ENCODE results near the gene CDC45.

The CDC45 gene

GRCh38 chr22:19471572-19471971, 8.1 kb upstream of the CDC45 start:
- no peak for DNase-seq

- no peak for DNase-seq
These were observed 7.5 kb upstream of the CDC45 start for GRCh38 chr22:19472233-19472632.

GRCh38 chr22:19473578-19473977, 6.1 kb upstream of the CDC45 start:
- no peak for DNase-seq

- no peak for DNase-seq
These were observed 3.7 kb upstream of the CDC45 start for GRCh38 chr22:19476023-19476422.

- DNase-seq, result no peak
These were observed 2.2 kb upstream of the CDC45 start for GRCh38 chr22:19477321-19478044.

- DNase-seq, result no peak
These were observed 1.4 kb upstream of the CDC45 start for GRCh38 chr22:19478045-19478900.

GRCh38 chr22:19478901-19479354, 792 bp upstream of the CDC45 start, which contains the start of gene UFD1:
UFD1 (minus strand) TSS chr22:19479193; CDS start chr22:19479085, 108 bp downstream.
- peak; percentile 74 for DNase-seq

- DNase-seq, result no peak
These were observed 451 bp downstream of the CDC45 start for GRCh38 chr22:19480173-19480568.

- DNase-seq, result no peak
These were observed 1.1 kb downstream of the CDC45 start for GRCh38 chr22:19480789-19481188.

GRCh38 chr22:19482297-19482696, 2.6 kb downstream of the CDC45 start:
- no peak for DNase-seq

- DNase-seq, result no peak
These were observed 3.9 kb downstream of the CDC45 start for GRCh38 chr22:19483481-19484244.

- DNase-seq, result no peak
These were observed 8.6 kb downstream of the CDC45 start for GRCh38 chr22:19488285-19488684.

GRCh38 chr22:19488884-19489843, 9.4 kb downstream of the CDC45 start:
- DNase-seq, result no peak

GRCh38 chr22:19490628-19491230, 11.0 kb downstream of the CDC45 start:
- no peak for DNase-seq

GRCh38 chr22:19492504-19493174, 12.9 kb downstream of the CDC45 start:
- no peak for DNase-seq

GRCh38 chr22:19494001-19494560, 14.4 kb downstream of the CDC45 start:
- DNase-seq, result no peak

GRCh38 chr22:19494676-19495173, 15.0 kb downstream of the CDC45 start:
- DNase-seq, result no peak

GRCh38 chr22:19495562-19496323, 16.0 kb downstream of the CDC45 start:
- DNase-seq, result no peak

GRCh38 chr22:19496324-19496630, 16.6 kb downstream of the CDC45 start:
- DNase-seq, result no peak

GRCh38 chr22:19497245-19497644, 17.5 kb downstream of the CDC45 start:
- no peak for DNase-seq

Measured in activated effector memory CD4-positive, alpha-beta T cell treated with Interleukin-2 at 50 U/mL for 16 hours (primary cell).